ENCODE data around the gene POLR1A. TPM values are rescaled to one million over a fixed set of nuclear protein-coding genes. Genes with fewer than 3 reads are reported as not detected.
A peak's percentile ranks its signal among the peaks of the same experiment; 100 is the strongest.

POLR1A gene
- polyA plus RNA-seq, 3 donors = 0.45 to 2.1 (median 1.6) TPM

GRCh38 chr2:86065512-86065911, 40.2 kb downstream of the POLR1A start:
- TF ChIP-seq, protein P1, sequence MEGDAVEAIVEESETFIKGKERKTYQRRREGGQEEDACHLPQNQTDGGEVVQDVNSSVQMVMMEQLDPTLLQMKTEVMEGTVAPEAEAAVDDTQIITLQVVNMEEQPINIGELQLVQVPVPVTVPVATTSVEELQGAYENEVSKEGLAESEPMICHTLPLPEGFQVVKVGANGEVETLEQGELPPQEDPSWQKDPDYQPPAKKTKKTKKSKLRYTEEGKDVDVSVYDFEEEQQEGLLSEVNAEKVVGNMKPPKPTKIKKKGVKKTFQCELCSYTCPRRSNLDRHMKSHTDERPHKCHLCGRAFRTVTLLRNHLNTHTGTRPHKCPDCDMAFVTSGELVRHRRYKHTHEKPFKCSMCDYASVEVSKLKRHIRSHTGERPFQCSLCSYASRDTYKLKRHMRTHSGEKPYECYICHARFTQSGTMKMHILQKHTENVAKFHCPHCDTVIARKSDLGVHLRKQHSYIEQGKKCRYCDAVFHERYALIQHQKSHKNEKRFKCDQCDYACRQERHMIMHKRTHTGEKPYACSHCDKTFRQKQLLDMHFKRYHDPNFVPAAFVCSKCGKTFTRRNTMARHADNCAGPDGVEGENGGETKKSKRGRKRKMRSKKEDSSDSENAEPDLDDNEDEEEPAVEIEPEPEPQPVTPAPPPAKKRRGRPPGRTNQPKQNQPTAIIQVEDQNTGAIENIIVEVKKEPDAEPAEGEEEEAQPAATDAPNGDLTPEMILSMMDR (IDR thresholded peaks at IDR 0.05) = no peak

GRCh38 chr2:86064006-86064405, 41.7 kb downstream of the POLR1A start:
- H3K79me2 ChIP-seq (ENCODE audit: insufficient read depth, low read length) = no peaks in the 10 kb centered on the region
- peaks cover 55 to 92% of the 10 kb centered on the region in 2 donors for H3K36me3 ChIP-seq (replicated peaks in 1 of 2; ENCODE audit: control insufficient read depth in 1 of 2, insufficient read depth in 2 of 2, low read length in 2 of 2)
- 100% methylated on average over 1 of the region's 2 CpGs for WGBS (ENCODE audit: insufficient coverage)
- H3K9me3 Mint-ChIP-seq = peaks cover 0 to 11% (median 3%) of the 10 kb centered on the region in 7 donors
- no peaks in the 10 kb centered on the region for H3K4me1 ChIP-seq (ENCODE audit: control insufficient read depth in 1 of 2, insufficient read depth in 2 of 2, low read length in 2 of 2)
- H3K27ac ChIP-seq (ENCODE audit: low read depth in 1 of 2, low read length in 2 of 2) = no peak overlapping the region
- no peak for DNase-seq
- intact Hi-C loops (cut with micrococcal nuclease) = no loop called here
- H3K27me3 ChIP-seq (ENCODE audit: control insufficient read depth in 2 of 2, insufficient read depth in 2 of 2, low read length in 2 of 2) = no peaks in the 10 kb centered on the region
- H3K4me3 Mint-ChIP-seq = no peak overlapping the region
- TF ChIP-seq, protein P1 (IDR thresholded peaks at IDR 0.05) = no peak
- no peak overlapping the region for H3K4me2 ChIP-seq (replicated peaks; ENCODE audit: extremely low read depth, low read length, poor library complexity, severe bottlenecking)
- H2AFZ ChIP-seq (ENCODE audit: insufficient read depth, low read depth, low read length, poor library complexity, severe bottlenecking) = no peak overlapping the region
- H3K27me3 Mint-ChIP-seq (ENCODE audit: low read depth in 3 of 3) = peaks cover 0 to under 1% (median 0%) of the 10 kb centered on the region in 3 donors
- H3K36me3 Mint-ChIP-seq = peaks cover 73 to 75% of the 10 kb centered on the region in 2 donors
- no peaks in the 10 kb centered on the region for H3K4me1 Mint-ChIP-seq
- peak overlapping the region in 1 of 7 donors; percentile 30 for H3K27ac Mint-ChIP-seq
- no peaks in the 10 kb centered on the region for H4K20me1 ChIP-seq (ENCODE audit: insufficient read depth, low read length)
- no peak overlapping the region for H3K4me3 ChIP-seq (replicated peaks in 1 of 3; ENCODE audit: low read depth in 2 of 3, low read length in 3 of 3)
- H3K9ac ChIP-seq (ENCODE audit: insufficient read depth, low read length, poor library complexity, severe bottlenecking) = no peak overlapping the region
- no peaks in the 10 kb centered on the region for H3K9me3 ChIP-seq (replicated peaks in 1 of 2; ENCODE audit: control insufficient read depth in 1 of 2, insufficient read depth in 1 of 2, low read length in 2 of 2)

More at GRCh38 chr2:86065512-86065911, 40.2 kb downstream of the POLR1A start:
- Mint-ChIP-seq H3K27ac (peak overlapping the region in 1 of 7 donors; percentile 6), H3K4me3 (no peak overlapping the region), H3K27me3 (ENCODE audit: low read depth in 3 of 3) (peaks cover 0 to 4% (median 2%) of the 10 kb centered on the region in 3 donors), H3K4me1 (no peaks in the 10 kb centered on the region), H3K36me3 (peaks cover 83% of the 10 kb centered on the region in 2 donors), H3K9me3 (peaks cover 0 to 11% (median 3%) of the 10 kb centered on the region in 7 donors)
- Histone ChIP-seq H3K27me3 (ENCODE audit: control insufficient read depth in 2 of 2, insufficient read depth in 2 of 2, low read length in 2 of 2) (no peaks in the 10 kb centered on the region), H3K4me3 (replicated peaks in 1 of 3; ENCODE audit: low read depth in 2 of 3, low read length in 3 of 3) (no peak overlapping the region), H3K4me2 (replicated peaks; ENCODE audit: extremely low read depth, low read length, poor library complexity, severe bottlenecking) (no peak overlapping the region), H3K36me3 (replicated peaks in 1 of 2; ENCODE audit: control insufficient read depth in 1 of 2, insufficient read depth in 2 of 2, low read length in 2 of 2) (peaks cover 64 to 95% of the 10 kb centered on the region in 2 donors), H3K9ac (ENCODE audit: insufficient read depth, low read length, poor library complexity, severe bottlenecking) (no peak overlapping the region), H3K9me3 (replicated peaks in 1 of 2; ENCODE audit: control insufficient read depth in 1 of 2, insufficient read depth in 1 of 2, low read length in 2 of 2) (no peaks in the 10 kb centered on the region), H3K27ac (ENCODE audit: low read depth in 1 of 2, low read length in 2 of 2) (no peak overlapping the region), H2AFZ (ENCODE audit: insufficient read depth, low read depth, low read length, poor library complexity, severe bottlenecking) (no peak overlapping the region), H3K79me2 (ENCODE audit: insufficient read depth, low read length) (no peaks in the 10 kb centered on the region), H4K20me1 (ENCODE audit: insufficient read depth, low read length) (no peaks in the 10 kb centered on the region), H3K4me1 (ENCODE audit: control insufficient read depth in 1 of 2, insufficient read depth in 2 of 2, low read length in 2 of 2) (no peaks in the 10 kb centered on the region)
- intact Hi-C loops (cut with micrococcal nuclease) = no loop called here
- DNase-seq = no peak
- WGBS (ENCODE audit: insufficient coverage) = 88% methylated on average over 4 of the region's 5 CpGs
